GM18861 (cell line): Measurements from ENCODE around the gene FBLN1.
"Not testable (repeated sequence)": the region's sequence is repeated elsewhere in the genome, so short reads cannot be mapped to it uniquely, and the experiment has no call there.

ENCODE experiments used
- ATAC-seq: cut with Tn5 transposase; IDR thresholded peaks from one replicate; pipeline ENCODE4 v1.9.1; 2021; ENCODE audit not compliant: unreplicated experiment

FBLN1 gene

DNA sequence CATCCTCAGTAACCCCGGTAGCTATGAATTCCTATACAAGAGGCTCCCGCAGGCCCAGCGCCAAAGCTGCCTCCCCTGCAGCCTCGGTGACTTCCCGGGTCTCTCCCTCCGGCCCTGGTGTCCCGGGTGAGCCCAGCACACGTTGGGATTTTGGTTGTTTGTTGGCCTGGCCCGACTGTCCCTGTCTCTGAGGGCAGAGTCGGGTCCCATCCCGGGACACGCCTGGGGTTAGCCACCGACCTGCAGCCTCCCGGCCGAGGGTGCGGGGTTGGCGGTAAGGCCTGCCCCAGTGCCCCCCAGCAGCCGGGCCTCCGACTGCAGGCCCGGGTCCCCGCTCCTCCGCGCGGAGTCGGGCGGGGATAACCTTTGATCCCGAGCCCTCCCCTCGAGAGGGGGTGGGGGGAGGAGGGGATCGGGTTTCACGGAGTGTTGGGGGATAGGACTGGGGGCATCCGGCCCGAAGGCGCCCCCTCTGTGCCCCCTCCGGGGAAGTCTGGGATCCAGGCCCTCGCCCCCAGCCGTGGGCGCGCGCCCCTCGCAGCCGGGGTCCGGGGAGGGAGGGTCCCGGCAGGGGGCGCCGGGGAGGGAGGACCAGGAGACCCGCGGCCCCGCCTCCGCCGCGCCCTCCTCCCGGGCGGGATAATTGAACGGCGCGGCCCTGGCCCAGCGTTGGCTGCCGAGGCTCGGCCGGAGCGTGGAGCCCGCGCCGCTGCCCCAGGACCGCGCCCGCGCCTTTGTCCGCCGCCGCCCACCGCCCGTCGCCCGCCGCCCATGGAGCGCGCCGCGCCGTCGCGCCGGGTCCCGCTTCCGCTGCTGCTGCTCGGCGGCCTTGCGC lies at the start of gene FBLN1:
FBLN1 (plus strand) TSS at position 669 of the 835 bp plus-strand sequence; CDS start at position 772, 103 bp downstream.
- no peak for ATAC-seq

DNA sequence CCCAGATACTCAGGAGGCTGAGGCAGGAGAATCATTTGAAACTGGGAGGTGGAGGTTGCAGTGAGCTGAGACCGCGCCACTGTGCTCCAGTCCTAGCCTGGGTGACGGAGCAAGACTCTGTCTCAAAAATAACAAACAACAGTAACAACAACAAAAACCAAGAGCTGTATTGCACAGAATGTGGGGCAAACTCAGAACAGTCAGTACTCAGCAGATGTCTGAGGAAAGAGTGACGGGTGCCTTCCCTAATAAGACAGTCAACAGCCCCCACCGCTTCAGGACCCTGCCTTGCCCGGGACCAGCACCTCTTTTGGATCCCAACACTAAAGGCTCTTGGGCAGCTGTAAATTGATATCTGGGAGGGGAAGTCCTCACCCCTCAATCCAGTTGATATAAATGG lies 48.9 kb upstream of the FBLN1 start:
- ATAC-seq, result no peak

GRCh38 chr22:45454275-45454674 lies 48.4 kb upstream of the FBLN1 start:
- no peak for ATAC-seq

DNA sequence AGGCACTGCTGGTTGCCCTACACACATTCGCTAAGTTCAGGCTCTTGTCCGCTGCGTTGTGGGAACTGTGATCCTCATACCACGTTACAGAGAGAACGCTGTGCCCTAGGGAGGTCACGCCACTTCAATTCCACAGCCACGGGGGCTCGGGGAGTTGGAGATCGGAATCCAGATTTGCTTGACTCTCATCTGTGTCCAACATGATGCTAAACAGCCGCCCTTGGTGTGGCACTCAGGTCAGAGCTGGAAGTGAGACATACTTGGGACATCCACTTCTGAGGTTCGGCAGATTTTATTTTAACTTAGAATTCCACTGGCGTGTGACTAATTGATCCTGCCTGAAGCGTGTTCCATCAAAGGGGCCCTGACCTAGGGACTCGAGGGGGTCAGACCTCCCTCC lies 47.5 kb upstream of the FBLN1 start:
- ATAC-seq, result no peak

DNA sequence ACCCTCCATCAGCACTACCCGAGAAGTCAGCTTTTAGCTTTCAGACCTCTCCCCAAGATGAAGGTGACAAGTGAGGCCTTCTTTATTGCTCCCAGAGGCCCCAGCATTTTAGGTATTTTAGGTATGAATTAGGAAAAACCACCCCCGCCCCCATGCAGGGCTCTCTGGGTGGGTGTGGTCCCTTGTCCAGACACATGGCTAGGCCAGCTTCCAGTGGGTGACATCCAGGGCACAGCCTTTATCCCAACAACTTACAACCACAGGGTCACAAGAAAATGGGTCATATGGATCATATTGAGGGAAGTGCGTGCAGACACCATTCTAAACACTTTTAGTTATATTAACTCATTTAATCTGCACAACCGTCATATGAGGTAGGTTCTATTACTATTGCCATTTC lies 47.1 kb upstream of the FBLN1 start:
- ATAC-seq, result no peak

DNA sequence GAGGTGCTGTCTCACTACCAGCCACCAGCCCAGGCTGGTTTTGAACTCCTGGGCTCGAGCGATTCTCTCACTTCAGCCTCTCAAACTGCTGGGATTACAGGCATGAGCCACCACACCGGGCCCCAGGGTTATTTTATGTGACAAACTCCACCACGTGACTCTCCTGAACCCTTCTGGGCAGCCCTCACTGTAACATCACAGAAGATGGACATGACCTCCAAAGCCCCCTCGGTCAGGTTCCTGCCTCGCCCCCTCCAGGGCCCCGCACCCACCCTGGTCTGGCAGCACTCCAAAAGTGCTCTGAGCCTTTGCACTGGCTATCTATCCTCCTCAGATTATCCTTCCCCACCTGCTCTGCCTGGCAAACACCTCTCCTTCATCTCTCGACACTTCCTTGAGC lies 45.9 kb upstream of the FBLN1 start:
- no peak for ATAC-seq

DNA sequence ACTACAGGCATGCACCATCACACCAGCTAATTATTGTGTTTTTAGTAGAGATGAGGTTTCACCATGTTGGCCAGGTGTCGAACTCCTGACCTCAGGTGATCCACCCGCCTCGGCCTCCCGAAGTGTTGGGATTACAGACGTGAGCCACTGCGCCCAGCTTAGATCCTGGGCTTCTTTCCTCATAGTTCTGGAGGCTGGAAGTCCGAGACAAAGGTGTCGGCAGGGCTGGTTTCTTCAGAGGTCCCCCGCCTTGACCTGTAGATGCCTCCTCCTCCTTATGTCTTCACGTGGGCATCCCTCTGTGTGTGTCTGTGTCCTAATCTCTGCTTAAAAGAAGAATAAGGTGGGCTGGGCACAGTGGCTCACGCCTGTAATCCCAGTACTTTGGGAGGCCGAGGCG lies 44.2 kb upstream of the FBLN1 start:
- no peak for ATAC-seq

DNA sequence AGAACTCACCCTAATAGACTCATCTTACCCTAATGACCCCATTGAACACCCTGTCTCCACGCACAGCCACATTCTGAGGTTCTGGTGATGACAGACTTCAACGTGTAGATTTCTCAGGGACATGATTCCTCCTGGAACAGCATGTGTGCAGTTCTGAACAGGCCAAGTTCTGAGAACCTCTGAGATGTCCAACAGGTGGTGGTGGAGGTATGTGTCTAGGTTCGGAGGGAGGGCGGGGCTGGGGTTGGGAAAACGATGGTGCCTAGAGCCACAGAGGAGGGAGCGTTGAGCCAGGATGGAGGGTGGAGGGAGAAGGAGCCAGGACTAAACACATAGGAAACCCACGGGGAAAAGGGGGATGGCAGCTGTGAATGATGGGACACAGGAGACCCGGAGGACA lies 43.4 kb upstream of the FBLN1 start:
- ATAC-seq, result no peak

DNA sequence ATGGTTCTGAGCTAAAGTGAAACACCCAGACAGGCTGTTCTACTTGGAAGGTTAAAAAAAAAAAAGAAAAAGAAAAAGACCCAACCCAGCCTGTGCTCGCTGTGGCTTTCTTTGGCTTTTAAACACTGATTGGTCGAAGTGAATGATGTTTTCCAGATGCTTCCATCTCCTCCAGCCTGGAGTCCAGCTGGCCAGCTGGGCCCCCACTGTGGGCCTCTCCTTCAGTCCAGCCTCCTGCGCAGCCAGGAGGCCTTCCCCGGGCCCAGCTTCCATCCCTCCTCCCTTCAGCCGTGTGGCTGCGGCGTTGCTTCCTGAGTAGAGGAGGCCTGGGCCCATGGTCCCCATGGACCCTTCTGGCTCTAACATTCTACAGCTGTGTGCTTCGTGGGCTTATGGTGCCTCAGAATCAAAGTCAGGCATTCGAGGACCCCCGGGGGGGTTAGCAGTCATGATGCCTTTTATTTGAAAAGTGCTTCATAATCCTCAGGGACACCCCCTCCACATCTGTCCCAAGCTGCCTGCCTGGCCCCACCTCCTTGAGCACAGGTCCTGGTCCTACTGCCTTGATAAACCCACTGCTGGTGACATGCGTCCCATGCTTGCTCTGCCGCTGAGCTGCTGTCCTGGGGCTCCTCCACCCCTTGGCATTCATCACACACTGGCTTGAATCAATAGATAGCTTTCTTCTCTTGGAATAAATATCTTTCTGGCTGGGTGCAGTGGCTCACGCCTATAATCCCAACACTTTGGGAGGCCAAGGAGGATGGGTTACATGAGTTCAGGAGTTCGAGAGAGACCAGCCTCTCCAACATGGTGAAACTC lies 42.2 kb upstream of the FBLN1 start:
- ATAC-seq, result no peak

GRCh38 chr22:45462034-45462655 lies 40.5 kb upstream of the FBLN1 start:
- ATAC-seq, result no peak

- ATAC-seq, result not testable (repeated sequence)
Observed at GRCh38 chr22:45463691-45464090, 39.0 kb upstream of the FBLN1 start.

DNA sequence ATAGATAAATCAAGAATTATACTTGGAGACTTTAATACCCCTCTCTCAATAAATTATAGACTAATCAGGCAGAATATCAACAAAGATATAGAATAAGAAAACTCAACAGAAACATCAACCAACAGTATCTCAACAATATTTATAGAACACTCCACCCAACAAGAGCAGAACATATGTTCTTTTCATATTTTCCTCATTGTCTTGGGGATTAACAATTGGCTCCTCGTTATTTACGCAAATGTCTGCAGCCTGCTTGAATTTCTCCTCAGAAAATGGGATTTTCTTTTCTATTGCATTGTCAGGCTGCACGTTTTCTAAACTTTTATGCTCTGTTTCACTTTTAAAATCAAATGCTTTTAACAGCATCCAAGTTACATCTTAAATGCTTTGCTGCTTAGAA lies 37.0 kb upstream of the FBLN1 start:
- ATAC-seq, result no peak

GRCh38 chr22:45468872-45469271 lies 33.8 kb upstream of the FBLN1 start:
- no peak for ATAC-seq

DNA sequence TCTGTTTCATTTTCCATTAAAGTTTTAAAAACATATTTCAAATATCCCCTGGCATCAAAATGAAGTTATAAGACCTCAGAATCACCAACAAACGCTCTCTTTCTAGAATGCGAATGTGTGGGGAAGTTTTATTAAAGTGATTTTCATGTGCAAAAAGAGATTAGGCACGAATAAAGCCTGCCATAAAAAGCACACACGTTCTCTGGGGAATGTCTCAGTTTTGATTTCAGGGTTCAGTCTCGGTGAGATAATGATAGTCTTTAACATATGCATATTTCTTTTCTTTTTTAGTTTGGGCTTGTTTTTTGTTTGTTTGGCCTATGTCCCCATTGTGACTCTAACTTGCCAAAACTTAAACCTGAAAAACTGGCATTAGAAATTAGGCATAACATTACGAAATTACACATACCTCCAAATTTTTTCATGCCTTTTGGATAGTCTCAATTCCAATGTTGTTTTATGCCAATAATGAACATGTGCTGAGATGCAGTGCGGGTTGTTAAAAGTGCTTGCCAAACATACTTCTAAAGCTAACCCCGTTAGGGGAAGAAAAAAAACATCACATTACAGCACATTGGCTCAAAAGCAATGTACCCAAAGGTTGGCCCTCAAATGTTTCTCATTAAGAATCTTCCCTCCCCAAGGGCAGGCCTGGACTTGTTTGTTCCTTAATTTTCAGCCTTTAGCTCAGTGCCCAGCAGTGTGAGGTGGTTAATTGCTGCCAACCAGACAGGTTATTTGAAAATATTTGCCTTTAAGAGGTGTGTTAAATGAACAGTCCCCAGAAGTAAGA lies 33.2 kb upstream of the FBLN1 start:
- no peak for ATAC-seq

DNA sequence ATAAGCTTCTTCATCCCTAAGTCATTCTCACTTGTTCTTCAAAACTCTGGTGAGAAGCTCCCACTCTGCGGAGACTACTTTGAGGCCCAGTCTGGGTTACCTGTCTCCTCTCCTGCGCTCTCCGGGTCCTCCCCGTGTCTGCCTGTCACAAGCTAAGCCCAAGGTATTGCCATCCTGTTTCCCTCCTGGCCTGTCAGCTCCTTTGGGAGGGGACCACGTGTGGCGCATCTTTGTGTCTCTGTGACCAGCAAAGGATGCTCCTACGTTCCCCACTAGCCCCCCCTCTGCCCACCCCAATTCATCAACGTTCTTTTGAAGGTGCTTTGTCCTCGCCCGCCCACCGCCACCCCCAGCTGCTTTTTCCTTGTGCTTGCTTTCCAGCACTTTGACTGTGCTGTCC lies 31.8 kb upstream of the FBLN1 start:
- ATAC-seq, result no peak

- ATAC-seq, result no peak
Observed at GRCh38 chr22:45472426-45472825, 30.3 kb upstream of the FBLN1 start.

- no peak for ATAC-seq
Observed at GRCh38 chr22:45473626-45474237, 29.0 kb upstream of the FBLN1 start.

DNA sequence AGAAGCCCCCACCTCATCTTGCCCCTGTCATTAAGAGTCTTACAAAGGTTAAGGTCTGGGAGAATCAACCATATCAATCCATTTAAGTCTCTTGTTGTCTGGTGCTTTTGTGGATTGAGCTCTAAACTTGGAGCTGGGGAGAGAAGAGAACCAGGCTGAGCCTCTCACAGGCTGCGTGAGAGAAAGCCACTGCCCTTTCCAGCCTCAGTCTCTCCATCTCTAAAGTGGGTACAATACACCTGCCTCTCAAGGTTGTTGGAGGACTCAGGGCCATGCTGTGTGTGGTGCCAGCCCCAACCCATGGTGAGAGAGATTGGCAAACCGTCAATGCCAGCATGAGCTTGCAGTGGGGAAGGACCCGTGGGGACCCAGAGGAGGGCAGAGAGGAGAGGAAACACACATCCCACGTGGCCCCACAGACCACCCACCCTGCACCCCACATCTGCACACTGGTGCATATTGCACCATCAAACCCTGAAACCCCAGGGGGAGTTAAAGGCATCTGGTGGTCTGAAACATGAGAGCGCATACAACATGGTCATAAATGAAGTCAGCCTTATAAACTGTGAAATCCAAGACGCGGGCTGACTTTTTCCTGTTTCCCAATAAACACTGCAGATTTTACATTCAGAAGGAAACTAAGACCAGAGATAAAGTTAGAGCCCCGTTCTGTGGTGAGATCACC lies 27.5 kb upstream of the FBLN1 start:
- no peak for ATAC-seq

DNA sequence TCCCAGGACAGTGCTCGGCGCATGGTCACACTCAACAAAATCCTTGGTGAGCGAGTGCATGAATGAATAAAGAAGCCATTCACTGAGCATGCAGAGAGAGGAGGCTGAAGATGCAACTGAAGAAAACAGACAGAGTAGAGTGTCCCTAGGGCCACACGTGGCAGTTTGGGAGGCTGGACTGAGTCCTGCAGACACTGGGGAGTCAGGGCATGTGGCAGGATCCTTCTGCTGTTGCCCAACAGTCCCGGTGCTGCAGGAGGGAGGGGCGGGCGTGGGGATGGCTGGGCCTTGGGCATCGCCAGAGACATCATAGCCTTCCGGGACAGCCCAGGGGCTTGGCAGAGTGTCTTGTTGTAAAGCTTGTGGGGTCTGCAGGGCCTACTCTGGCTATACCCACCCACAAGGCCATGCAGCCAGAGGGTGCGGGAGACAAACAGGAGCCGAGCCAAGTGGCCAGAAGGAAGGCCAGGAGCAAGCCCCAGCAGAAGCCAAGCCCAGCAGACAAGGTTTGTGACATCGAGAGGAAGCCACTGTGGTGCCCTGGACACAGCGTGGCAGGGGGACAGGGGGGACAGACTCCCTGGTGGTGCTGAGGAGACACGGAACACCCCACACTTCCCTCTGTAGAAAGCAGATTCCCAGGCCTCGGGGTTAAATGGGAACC lies 26.7 kb upstream of the FBLN1 start:
- ATAC-seq, result no peak
